ENCODE measurements around the gene SOX5. TPM values are rescaled to one million over a fixed set of nuclear protein-coding genes. Genes with fewer than 3 reads are reported as not detected.

SOX5 gene
- total RNA-seq, 3 donors from 2014 or later (not counting 1 experiment from before 2014, with no cell fraction given): 0.80 to 0.95 TPM; not detected in 1

GRCh38 chr12:23757541-23757962 is 191.9 kb downstream of the SOX5 start:
- Histone ChIP-seq H3K4me1 (ENCODE audit: control insufficient read depth, insufficient read depth, low read length) (no peaks in the 10 kb centered on the region), H3K36me3 (ENCODE audit: control insufficient read depth, insufficient read depth, low read length) (no peaks in the 10 kb centered on the region), H3K27me3 (ENCODE audit: control insufficient read depth, insufficient read depth, low read length) (no peaks in the 10 kb centered on the region), H3K4me3 (ENCODE audit: low read length) (no peak overlapping the region), H3K9me3 (ENCODE audit: control insufficient read depth, insufficient read depth, low read length) (no peaks in the 10 kb centered on the region), H3K27ac (ENCODE audit: low read length) (no peak overlapping the region)
- H3K4me1 Mint-ChIP-seq: no peaks in the 10 kb centered on the region
- peaks cover 8 to 9% of the 10 kb centered on the region in 2 donors for H3K9me3 Mint-ChIP-seq
- H3K4me3 Mint-ChIP-seq: no peak overlapping the region
- TF ChIP-seq CTCF (IDR thresholded peaks at IDR 0.05): no peak
- H3K27ac Mint-ChIP-seq: no peak overlapping the region
- ATAC-seq: no peak
- 100% methylated on average over 1 of the region's 1 CpG for WGBS (ENCODE audit: insufficient coverage)
- H3K27me3 Mint-ChIP-seq (ENCODE audit: low read depth in 2 of 2): no peaks in the 10 kb centered on the region
- no peak for DNase-seq
- H3K36me3 Mint-ChIP-seq: no peaks in the 10 kb centered on the region
- intact Hi-C loops (cut with micrococcal nuclease): no loop called here

- H3K4me1 Mint-ChIP-seq: no peaks in the 10 kb centered on the region
- H3K27ac Mint-ChIP-seq: no peak overlapping the region
- H3K36me3 ChIP-seq (ENCODE audit: control insufficient read depth, insufficient read depth, low read length): no peaks in the 10 kb centered on the region
- H3K9me3 Mint-ChIP-seq: peaks cover 8 to 9% of the 10 kb centered on the region in 2 donors
- no peaks in the 10 kb centered on the region for H3K9me3 ChIP-seq (ENCODE audit: control insufficient read depth, insufficient read depth, low read length)
- no peak overlapping the region for H3K4me3 ChIP-seq (ENCODE audit: low read length)
- no peaks in the 10 kb centered on the region for H3K36me3 Mint-ChIP-seq
- no peak for ATAC-seq
- H3K27ac ChIP-seq (ENCODE audit: low read length): no peak overlapping the region
- no peaks in the 10 kb centered on the region for H3K27me3 Mint-ChIP-seq (ENCODE audit: low read depth in 2 of 2)
- H3K4me1 ChIP-seq (ENCODE audit: control insufficient read depth, insufficient read depth, low read length): no peaks in the 10 kb centered on the region
- no peak overlapping the region for H3K4me3 Mint-ChIP-seq
- intact Hi-C loops (cut with micrococcal nuclease): no loop called here
- H3K27me3 ChIP-seq (ENCODE audit: control insufficient read depth, insufficient read depth, low read length): no peaks in the 10 kb centered on the region
- no peak for TF ChIP-seq CTCF (IDR thresholded peaks at IDR 0.05)
- no CpG with 5 or more reads among the region's 2 CpGs for WGBS (ENCODE audit: insufficient coverage)
- no peak for DNase-seq
These were observed 193.1 kb downstream of the SOX5 start for GRCh38 chr12:23756416-23756815.

- Histone ChIP-seq H3K27me3 (ENCODE audit: control insufficient read depth, insufficient read depth, low read length) (no peaks in the 10 kb centered on the region), H3K4me1 (ENCODE audit: control insufficient read depth, insufficient read depth, low read length) (no peaks in the 10 kb centered on the region), H3K4me3 (ENCODE audit: low read length) (no peak overlapping the region), H3K9me3 (ENCODE audit: control insufficient read depth, insufficient read depth, low read length) (no peaks in the 10 kb centered on the region), H3K27ac (ENCODE audit: low read length) (no peak overlapping the region), H3K36me3 (ENCODE audit: control insufficient read depth, insufficient read depth, low read length) (no peaks in the 10 kb centered on the region)
- no peaks in the 10 kb centered on the region for H3K27me3 Mint-ChIP-seq (ENCODE audit: low read depth in 2 of 2)
- no peak overlapping the region for H3K4me3 Mint-ChIP-seq
- no peaks in the 10 kb centered on the region for H3K4me1 Mint-ChIP-seq
- TF ChIP-seq CTCF (IDR thresholded peaks at IDR 0.05): no peak
- 79% methylated on average over 5 of the region's 5 CpGs for WGBS (ENCODE audit: insufficient coverage)
- H3K36me3 Mint-ChIP-seq: no peaks in the 10 kb centered on the region
- no peak overlapping the region for H3K27ac Mint-ChIP-seq
- intact Hi-C loops (cut with micrococcal nuclease): no loop called here
- ATAC-seq (no peak), DNase-seq (no peak)
- H3K9me3 Mint-ChIP-seq: peaks cover 2% of the 10 kb centered on the region in 2 donors
These were observed 195.7 kb downstream of the SOX5 start for GRCh38 chr12:23753628-23754365.

- H3K27ac ChIP-seq (ENCODE audit: low read length): no peak overlapping the region
- peaks cover 4% of the 10 kb centered on the region for H3K9me3 ChIP-seq (ENCODE audit: control insufficient read depth, insufficient read depth, low read length)
- ATAC-seq (no peak), DNase-seq (no peak)
- WGBS (ENCODE audit: insufficient coverage): 93% methylated on average over 3 of the region's 5 CpGs
- peaks cover 4 to 5% of the 10 kb centered on the region in 2 donors for H3K9me3 Mint-ChIP-seq
- H3K27me3 Mint-ChIP-seq (ENCODE audit: low read depth in 2 of 2): no peaks in the 10 kb centered on the region
- H3K27me3 ChIP-seq (ENCODE audit: control insufficient read depth, insufficient read depth, low read length): no peaks in the 10 kb centered on the region
- no peak overlapping the region for H3K4me3 Mint-ChIP-seq
- H3K4me3 ChIP-seq (ENCODE audit: low read length): no peak overlapping the region
- H3K4me1 ChIP-seq (ENCODE audit: control insufficient read depth, insufficient read depth, low read length): no peaks in the 10 kb centered on the region
- intact Hi-C loops (cut with micrococcal nuclease): no loop called here
- TF ChIP-seq CTCF (IDR thresholded peaks at IDR 0.05): no peak
- no peak overlapping the region for H3K27ac Mint-ChIP-seq
- no peaks in the 10 kb centered on the region for H3K36me3 Mint-ChIP-seq
- no peaks in the 10 kb centered on the region for H3K4me1 Mint-ChIP-seq
- H3K36me3 ChIP-seq (ENCODE audit: control insufficient read depth, insufficient read depth, low read length): no peaks in the 10 kb centered on the region
These were observed 197.2 kb downstream of the SOX5 start for GRCh38 chr12:23752245-23752644.

All from natural killer cell (primary cell).